Muscle of back (tissue), 11 donors: ENCODE data around the gene DCDC2. TPM values are rescaled to one million over a fixed set of nuclear protein-coding genes. Genes with fewer than 3 reads are reported as not detected.
"Not testable (repeated sequence)": the region's sequence is repeated elsewhere in the genome, so short reads cannot be mapped to it uniquely, and the experiment has no call there.

Experiments
- DNase-seq, 3 donors: peaks; one replicate each; pipeline versions ENCODE4 v3.0.0 to v3.0.0-alpha.2; 2013
- polyA plus RNA-seq, 10 donors: library from polyadenylated mRNA; unstranded; fragments of 120-200 nt; gene quantifications; one replicate each; pipeline ENCODE4 v1.2.1, GENCODE V29; 2013; ENCODE audit not compliant: insufficient read length in 10 of 10

DCDC2 gene
- polyA plus RNA-seq, 10 donors: 0.05 to 0.22 (median 0.14) TPM

- DNase-seq: no peak
These were observed 23.8 kb upstream of the DCDC2 start for GRCh38 chr6:24381476-24382219.

DNA sequence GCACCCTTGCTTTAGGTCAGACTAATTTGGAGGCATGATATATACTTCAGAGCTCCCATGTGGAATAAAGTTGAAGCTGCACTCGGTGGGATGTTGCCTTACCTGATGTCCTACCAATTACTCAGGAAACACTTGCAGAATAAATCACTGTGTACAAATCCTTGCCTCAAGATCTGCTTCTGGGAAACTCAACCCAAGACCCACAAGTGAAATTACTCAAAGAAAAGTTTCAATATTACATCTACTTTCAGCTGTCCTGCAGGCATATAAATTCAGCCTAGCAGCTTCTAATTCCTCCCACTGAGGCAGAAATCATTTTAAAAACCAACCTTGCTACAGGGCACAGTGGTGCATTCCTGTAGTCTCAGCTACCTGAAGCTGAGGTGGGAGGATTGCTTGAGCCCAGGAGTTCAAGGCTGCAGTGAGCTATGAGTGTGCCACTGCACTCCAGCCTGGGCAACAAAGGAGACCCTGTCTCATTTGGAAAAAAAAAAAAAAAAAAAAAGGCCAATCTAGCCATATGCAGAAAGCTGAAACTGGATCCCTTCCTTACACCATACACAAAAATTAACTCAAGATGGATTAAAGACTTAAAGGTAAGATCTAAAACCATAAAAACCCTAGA is 20.7 kb upstream of the DCDC2 start:
- no peak for DNase-seq

GRCh38 chr6:24376871-24377270 is 19.0 kb upstream of the DCDC2 start:
- no peak for DNase-seq

DNA sequence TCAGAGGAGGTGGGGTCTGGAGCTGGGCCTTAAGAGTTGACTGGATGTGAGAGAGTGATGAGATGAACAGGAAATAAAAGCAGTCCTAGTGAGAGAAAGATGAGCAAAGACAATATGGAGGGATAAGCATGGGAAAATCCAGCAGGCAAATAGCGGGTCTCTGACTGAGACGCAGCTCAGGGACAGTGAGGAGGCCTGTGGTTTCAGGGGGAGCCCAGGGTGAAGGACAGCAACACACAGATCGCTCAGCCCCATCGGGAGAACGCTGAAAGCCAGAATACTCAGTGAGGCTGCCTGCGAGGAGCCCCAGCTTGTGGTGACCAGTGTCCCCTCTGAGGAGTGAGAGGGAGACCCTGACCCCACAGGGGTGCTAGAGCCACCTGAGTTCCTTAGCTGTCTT is 16.8 kb upstream of the DCDC2 start:
- no peak for DNase-seq

- not testable (repeated sequence) for DNase-seq
These were observed 7.3 kb upstream of the DCDC2 start for GRCh38 chr6:24365103-24365633.

GRCh38 chr6:24362363-24362762 is 4.5 kb upstream of the DCDC2 start:
- not testable (repeated sequence) for DNase-seq

- peak; percentile 32 to 83 (median 63) for DNase-seq
These were observed 2.0 kb upstream of the DCDC2 start for GRCh38 chr6:24359640-24360454.

GRCh38 chr6:24358219-24358821 is 461 bp upstream of the DCDC2 start:
- no peak for DNase-seq

- DNase-seq: no peak
These were observed 1.4 kb downstream of the DCDC2 start for GRCh38 chr6:24356310-24356973.

GRCh38 chr6:24355393-24355792 is 2.5 kb downstream of the DCDC2 start:
- DNase-seq: no peak

- no peak for DNase-seq
These were observed 4.0 kb downstream of the DCDC2 start for GRCh38 chr6:24353861-24354260.

GRCh38 chr6:24352434-24352833 is 5.4 kb downstream of the DCDC2 start:
- DNase-seq: no peak

GRCh38 chr6:24344976-24345375 is 12.9 kb downstream of the DCDC2 start:
- no peak for DNase-seq

GRCh38 chr6:24340998-24341938 is 16.6 kb downstream of the DCDC2 start:
- DNase-seq: peak in 1 of 3 donors; percentile 29

- DNase-seq: no peak
These were observed 17.9 kb downstream of the DCDC2 start for GRCh38 chr6:24339932-24340331.

- no peak for DNase-seq
These were observed 23.6 kb downstream of the DCDC2 start for GRCh38 chr6:24334285-24334684.

DNA sequence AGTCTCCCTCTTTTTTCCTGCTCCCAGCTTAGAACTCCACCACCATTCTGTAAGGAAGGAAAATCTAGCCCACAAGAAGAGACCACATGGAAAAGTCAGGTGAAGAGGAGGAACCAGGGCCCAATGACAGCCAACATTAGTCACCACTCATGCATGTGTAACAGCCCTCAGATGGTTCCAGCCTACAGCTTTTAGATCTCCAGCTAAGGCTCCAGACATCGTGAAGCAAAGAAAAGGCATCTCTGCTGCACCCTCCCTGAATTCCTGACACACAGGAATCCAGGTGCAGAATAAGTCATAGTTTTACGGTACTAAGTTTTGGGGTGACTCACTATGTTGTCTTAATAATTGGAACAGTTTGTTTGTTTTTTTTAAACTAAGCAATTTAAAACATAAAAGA is 25.5 kb downstream of the DCDC2 start:
- no peak for DNase-seq

DNA sequence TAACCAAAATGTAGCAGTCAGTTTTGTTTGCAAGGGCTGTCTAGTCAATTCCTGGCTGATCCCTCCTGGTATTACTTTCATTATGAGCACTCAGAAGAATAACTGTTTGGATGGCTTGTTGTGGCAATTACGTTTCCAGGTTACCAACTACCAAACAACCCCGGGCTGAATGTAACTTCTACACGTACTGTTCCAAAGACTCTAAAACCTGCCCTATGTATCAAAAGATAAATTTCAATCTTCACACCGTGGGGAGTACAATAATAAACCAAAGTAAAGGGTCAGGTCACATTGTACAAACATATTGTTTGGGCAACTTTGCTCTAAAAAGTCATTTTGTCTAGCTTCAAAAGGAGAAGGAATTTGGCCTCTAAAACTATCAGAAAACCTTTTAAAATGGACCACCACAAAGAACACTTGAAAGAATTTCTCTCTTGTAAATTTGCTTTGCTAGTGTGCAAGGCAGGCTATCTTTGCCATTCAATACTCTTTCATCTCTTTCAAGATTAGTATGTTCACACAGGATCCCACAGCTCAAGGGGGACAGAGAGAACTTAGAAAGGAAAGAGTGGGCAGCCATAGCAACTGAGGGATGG is 27.6 kb downstream of the DCDC2 start:
- DNase-seq: no peak

GRCh38 chr6:24329451-24329850 is 28.4 kb downstream of the DCDC2 start:
- no peak for DNase-seq

DNA sequence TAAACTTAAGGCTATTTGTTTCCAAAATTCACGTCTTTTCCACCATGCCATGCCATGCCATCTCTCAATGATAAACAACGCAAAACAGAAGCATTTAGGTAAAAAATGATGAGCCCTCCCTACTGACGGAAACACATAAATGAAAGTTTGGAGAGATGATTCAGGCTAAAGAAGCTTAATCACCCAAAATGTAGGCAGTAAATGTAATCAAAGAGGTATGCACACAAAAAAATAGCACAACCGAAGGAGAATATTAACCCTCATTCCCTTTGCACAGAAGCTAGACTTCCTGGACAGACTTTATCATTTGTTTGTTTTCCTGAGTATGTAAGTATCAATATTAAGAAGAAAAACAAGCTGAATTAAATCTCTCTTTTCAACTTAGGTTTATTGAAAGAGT is 28.8 kb downstream of the DCDC2 start:
- no peak for DNase-seq
